D721Med (cell line): Measurements from ENCODE around the gene DELE1.
"Not testable (repeated sequence)": the region's sequence is repeated elsewhere in the genome, so short reads cannot be mapped to it uniquely, and the experiment has no call there.

ENCODE experiments used
- DNase-seq: peaks from one replicate; pipeline ENCODE4 v3.0.0; 2011; ENCODE audit warnings: low spot score; ENCODE audit not compliant: insufficient read length
- FAIRE-seq: peaks from 2 replicates; lab custom pipeline; 2011; peaks lifted over from hg19 to GRCh38; lab: Jason Lieb, UNC
- CTCF ChIP-seq: IDR thresholded peaks from 2 replicates; pipeline ENCODE4 v1.5.1; 2012; ENCODE audit warnings: mild to moderate bottlenecking, control low read depth; ENCODE audit not compliant: insufficient read depth; ENCODE audit errors: missing control alignments

DELE1 gene

GRCh38 chr5:141881886-141882285, 41.8 kb upstream of the DELE1 start:
- FAIRE-seq (no peak), DNase-seq (no peak)
- TF ChIP-seq CTCF: no peak

- DNase-seq (no peak), FAIRE-seq (no peak)
- TF ChIP-seq CTCF: no peak
Measured at GRCh38 chr5:141882594-141883183, 41.0 kb upstream of the DELE1 start.

GRCh38 chr5:141883184-141883891, 40.3 kb upstream of the DELE1 start:
- no peak for DNase-seq
- TF ChIP-seq CTCF: no peak
- no peak for FAIRE-seq

- TF ChIP-seq CTCF: no peak
- no peak for FAIRE-seq
Measured at GRCh38 chr5:141883892-141884318, 39.8 kb upstream of the DELE1 start.

GRCh38 chr5:141889282-141889871, 34.3 kb upstream of the DELE1 start:
- DNase-seq (no peak), FAIRE-seq (no peak)
- peak; percentile 8 for TF ChIP-seq CTCF

More at GRCh38 chr5:141883892-141884318, 39.8 kb upstream of the DELE1 start:
- no peak for DNase-seq

- not testable (repeated sequence) for DNase-seq, FAIRE-seq
Measured at GRCh38 chr5:141890429-141890828, 33.2 kb upstream of the DELE1 start.

DNA sequence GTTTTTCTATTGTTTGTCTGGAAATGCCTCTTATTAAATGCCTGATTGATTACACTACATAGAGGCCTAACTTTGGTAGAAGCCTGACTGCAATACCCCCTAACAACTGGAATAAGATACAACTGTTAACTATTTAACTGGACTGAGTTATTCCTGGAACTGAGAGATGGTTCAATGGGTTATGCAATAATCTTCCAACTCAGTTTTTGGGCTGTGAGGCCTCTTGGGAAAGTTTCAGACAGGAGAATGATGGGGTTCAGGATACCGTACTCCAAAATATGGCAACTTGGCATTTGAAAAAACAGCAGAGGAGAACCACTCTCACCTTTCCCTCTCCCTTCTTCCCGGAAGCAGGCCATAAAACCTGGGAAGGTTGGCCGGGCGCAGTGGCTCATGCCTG, 26.2 kb upstream of the DELE1 start:
- no peak for FAIRE-seq
- no peak for TF ChIP-seq CTCF
- no peak for DNase-seq
